Right lobe of liver (tissue), 4 donors: ENCODE measurements around the gene MED4.

Experiments
- POLR2A ChIP-seq: fragments of 450-650 bp; IDR thresholded peaks from one replicate; pipeline ENCODE4 v1.6.1; 2017; ENCODE audit warnings: antibody characterized with exemption, mild to moderate bottlenecking
- TF ChIP-seq, protein P1 (sequence below), 4 donors: fragments of 200-600 bp in 3 of 4; fragments of 450-650 bp in 1 of 4; IDR thresholded peaks; one replicate each; pipeline versions ENCODE4 v1.5.1 to v1.8.0; 2016 to 2022; ENCODE audit warnings: antibody characterized with exemption in 4 of 4, mild to moderate bottlenecking in 2 of 4
- donor health status: DM: no; HTN: no; CAD: no.
- donor health status: DM: no; HTN: no; CAD: no.
- donor health status: DM: no; HTN: yes; CAD: no.

DNA sequence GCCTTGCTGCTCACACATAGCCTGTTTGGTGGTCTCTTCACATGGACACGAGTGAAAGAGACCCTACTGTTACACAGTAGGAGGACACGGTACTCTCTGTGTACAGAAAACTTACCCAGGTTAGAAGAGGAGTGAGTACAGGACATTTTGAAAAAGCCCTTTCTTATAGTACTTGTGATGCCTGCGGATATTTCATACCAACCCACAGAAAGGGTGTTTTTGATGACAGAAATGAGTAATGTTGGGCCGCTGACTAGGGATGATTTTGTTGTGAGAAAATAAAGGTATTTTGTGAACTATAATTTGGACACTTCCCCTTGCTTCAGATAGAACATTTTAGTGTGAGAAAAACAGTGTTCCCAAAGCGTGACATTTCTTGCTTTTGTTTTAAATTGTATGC lies 39.2 kb downstream of the MED4 start:
- no peak for TF ChIP-seq POLR2A
- TF ChIP-seq, protein P1, sequence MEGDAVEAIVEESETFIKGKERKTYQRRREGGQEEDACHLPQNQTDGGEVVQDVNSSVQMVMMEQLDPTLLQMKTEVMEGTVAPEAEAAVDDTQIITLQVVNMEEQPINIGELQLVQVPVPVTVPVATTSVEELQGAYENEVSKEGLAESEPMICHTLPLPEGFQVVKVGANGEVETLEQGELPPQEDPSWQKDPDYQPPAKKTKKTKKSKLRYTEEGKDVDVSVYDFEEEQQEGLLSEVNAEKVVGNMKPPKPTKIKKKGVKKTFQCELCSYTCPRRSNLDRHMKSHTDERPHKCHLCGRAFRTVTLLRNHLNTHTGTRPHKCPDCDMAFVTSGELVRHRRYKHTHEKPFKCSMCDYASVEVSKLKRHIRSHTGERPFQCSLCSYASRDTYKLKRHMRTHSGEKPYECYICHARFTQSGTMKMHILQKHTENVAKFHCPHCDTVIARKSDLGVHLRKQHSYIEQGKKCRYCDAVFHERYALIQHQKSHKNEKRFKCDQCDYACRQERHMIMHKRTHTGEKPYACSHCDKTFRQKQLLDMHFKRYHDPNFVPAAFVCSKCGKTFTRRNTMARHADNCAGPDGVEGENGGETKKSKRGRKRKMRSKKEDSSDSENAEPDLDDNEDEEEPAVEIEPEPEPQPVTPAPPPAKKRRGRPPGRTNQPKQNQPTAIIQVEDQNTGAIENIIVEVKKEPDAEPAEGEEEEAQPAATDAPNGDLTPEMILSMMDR (IDR thresholded peaks at IDR 0.05): no peak
